Chondrocyte (in vitro differentiated cells): ENCODE data around the gene MRM2. TPM values are rescaled to one million over a fixed set of nuclear protein-coding genes. Genes with fewer than 3 reads are reported as not detected.

Experiments
- DNase-seq: peaks from one replicate; pipeline ENCODE4 v3.0.0; 2021; ENCODE audit warnings: mixed read lengths, low spot score
- H3K27ac Mint-ChIP-seq: one replicate; pipeline ENCODE4 v1.8.0; 2021; ENCODE audit warnings: mild to moderate bottlenecking, moderate library complexity, mixed read lengths; ENCODE audit not compliant: unreplicated experiment
- H3K27me3 Mint-ChIP-seq: 2 replicates; pipeline ENCODE4 v1.8.0; 2021; ENCODE audit warnings: low read depth, mixed read lengths
- H3K36me3 Mint-ChIP-seq: 2 replicates; pipeline ENCODE4 v1.8.0; 2021; ENCODE audit warnings: low read depth, mixed read lengths
- H3K4me1 Mint-ChIP-seq: 2 replicates; pipeline ENCODE4 v1.8.0; 2021; ENCODE audit warnings: low read depth, mild to moderate bottlenecking, mixed read lengths
- H3K4me3 Mint-ChIP-seq: one replicate; pipeline ENCODE4 v1.8.0; 2021; ENCODE audit warnings: mild to moderate bottlenecking, moderate library complexity, mixed read lengths; ENCODE audit not compliant: unreplicated experiment
- H3K9me3 Mint-ChIP-seq: 2 replicates; pipeline ENCODE4 v1.8.0; 2021; ENCODE audit warnings: low read depth, mixed read lengths
- CTCF ChIP-seq: fragments of 200-600 bp; sonication (generic); IDR thresholded peaks from 2 replicates; pipeline ENCODE4 v1.5.0; 2021; ENCODE audit warnings: antibody characterized with exemption, mild to moderate bottlenecking, moderate library complexity
- total RNA-seq: library from RNA; stranded (reverse); gene quantifications from 3 replicates; pipeline ENCODE4 v1.2.1, GENCODE V29; 2021

The MRM2 gene
- total RNA-seq, 1 donor from 2014 or later: 17.8 TPM

GRCh38 chr7:2259480-2259879 is 17.5 kb upstream of the MRM2 start:
- no peaks in the 10 kb centered on the region for H3K27me3 Mint-ChIP-seq
- H3K36me3 Mint-ChIP-seq: peaks cover 18% of the 10 kb centered on the region
- no peak for DNase-seq
- H3K27ac Mint-ChIP-seq: no peak overlapping the region
- H3K4me1 Mint-ChIP-seq: no peaks in the 10 kb centered on the region
- no peak for TF ChIP-seq CTCF
- no peak overlapping the region for H3K4me3 Mint-ChIP-seq
- H3K9me3 Mint-ChIP-seq: no peaks in the 10 kb centered on the region

- Mint-ChIP-seq H3K27me3 (no peaks in the 10 kb centered on the region), H3K4me3 (no peak overlapping the region), H3K27ac (no peak overlapping the region), H3K9me3 (no peaks in the 10 kb centered on the region), H3K36me3 (peaks cover 13% of the 10 kb centered on the region), H3K4me1 (no peaks in the 10 kb centered on the region)
- no peak for TF ChIP-seq CTCF
- DNase-seq: no peak
These were observed 16.8 kb upstream of the MRM2 start for GRCh38 chr7:2258661-2259365.

GRCh38 chr7:2257651-2258050 is 15.6 kb upstream of the MRM2 start:
- Mint-ChIP-seq H3K4me3 (no peak overlapping the region), H3K4me1 (no peaks in the 10 kb centered on the region), H3K27ac (no peak overlapping the region), H3K27me3 (no peaks in the 10 kb centered on the region), H3K36me3 (peaks cover 13% of the 10 kb centered on the region), H3K9me3 (no peaks in the 10 kb centered on the region)
- DNase-seq: no peak
- no peak for TF ChIP-seq CTCF

- no peaks in the 10 kb centered on the region for H3K4me1 Mint-ChIP-seq
- H3K27me3 Mint-ChIP-seq: no peaks in the 10 kb centered on the region
- no peak for TF ChIP-seq CTCF
- no peak for DNase-seq
- peaks cover 11% of the 10 kb centered on the region for H3K36me3 Mint-ChIP-seq
- H3K27ac Mint-ChIP-seq: no peak overlapping the region
- no peaks in the 10 kb centered on the region for H3K9me3 Mint-ChIP-seq
- no peak overlapping the region for H3K4me3 Mint-ChIP-seq
These were observed 15.1 kb upstream of the MRM2 start for GRCh38 chr7:2257046-2257551.

- no peak for DNase-seq
- no peaks in the 10 kb centered on the region for H3K4me1 Mint-ChIP-seq
- peaks cover 11% of the 10 kb centered on the region for H3K36me3 Mint-ChIP-seq
- H3K9me3 Mint-ChIP-seq: no peaks in the 10 kb centered on the region
- H3K27ac Mint-ChIP-seq: no peak overlapping the region
- no peak for TF ChIP-seq CTCF
- H3K4me3 Mint-ChIP-seq: no peak overlapping the region
- H3K27me3 Mint-ChIP-seq: no peaks in the 10 kb centered on the region
These were observed 14.5 kb upstream of the MRM2 start for GRCh38 chr7:2256306-2257045.
